Astrocyte (in vitro differentiated cells and primary cell): ENCODE results near the gene PAX5. TPM values are rescaled to one million over a fixed set of nuclear protein-coding genes. Genes with fewer than 3 reads are reported as not detected.

Source experiments
- DNase-seq: peaks from one replicate; pipeline ENCODE4 v3.0.0-alpha.2; 2010; ENCODE audit warnings: low read depth
- FAIRE-seq: peaks from 2 replicates; lab custom pipeline; 2011; peaks lifted over from hg19 to GRCh38; lab: Jason Lieb, UNC
- H2AFZ ChIP-seq: 2 replicates; pipeline ENCODE4 v1.6.0; 2012; ENCODE audit warnings: low read depth, low read length, inconsistent platforms
- H3K27ac ChIP-seq: 2 replicates; pipeline ENCODE4 v1.5.1; 2011; ENCODE audit warnings: low read depth, low read length, inconsistent platforms
- H3K27me3 ChIP-seq: 2 replicates; pipeline ENCODE4 v1.6.0; 2011; ENCODE audit warnings: low read length, inconsistent platforms; ENCODE audit not compliant: insufficient read depth
- H3K36me3 ChIP-seq: 2 replicates; pipeline ENCODE4 v1.5.1; 2011; ENCODE audit warnings: low read length, inconsistent platforms; ENCODE audit not compliant: insufficient read depth
- H3K4me1 ChIP-seq: 2 replicates; pipeline ENCODE4 v1.5.1; 2011; ENCODE audit warnings: low read length, inconsistent platforms; ENCODE audit not compliant: insufficient read depth
- H3K4me2 ChIP-seq: 2 replicates; pipeline ENCODE4 v1.6.0; 2012; ENCODE audit warnings: low read length, inconsistent platforms
- H3K4me3 ChIP-seq: 2 replicates; pipeline ENCODE4 v1.5.1; 2011; ENCODE audit warnings: low read depth, mild to moderate bottlenecking, low read length, inconsistent platforms; ENCODE audit not compliant: insufficient read depth
- H3K79me2 ChIP-seq: 2 replicates; pipeline ENCODE4 v1.6.0; 2012; ENCODE audit warnings: mild to moderate bottlenecking, low read length, inconsistent platforms; ENCODE audit not compliant: insufficient read depth
- H3K9ac ChIP-seq: 2 replicates; pipeline ENCODE4 v1.6.0; 2012; ENCODE audit warnings: mild to moderate bottlenecking, low read length, inconsistent platforms
- H3K9me3 ChIP-seq: 2 replicates; pipeline ENCODE4 v1.5.1; 2012; ENCODE audit warnings: low read depth, mild to moderate bottlenecking, low read length, inconsistent platforms; ENCODE audit not compliant: insufficient read depth
- H4K20me1 ChIP-seq: 2 replicates; pipeline ENCODE4 v1.6.0; 2012; ENCODE audit warnings: low read length, inconsistent platforms; ENCODE audit not compliant: insufficient read depth
- H3K27ac Mint-ChIP-seq: one replicate; pipeline ENCODE4 v1.8.0; 2021; ENCODE audit warnings: mild to moderate bottlenecking, mixed read lengths; ENCODE audit not compliant: unreplicated experiment
- H3K27me3 Mint-ChIP-seq: one replicate; pipeline ENCODE4 v1.8.0; 2021; ENCODE audit warnings: low read depth, mixed read lengths; ENCODE audit not compliant: unreplicated experiment
- H3K36me3 Mint-ChIP-seq: one replicate; pipeline ENCODE4 v1.8.0; 2021; ENCODE audit warnings: low read depth, mixed read lengths; ENCODE audit not compliant: unreplicated experiment
- H3K4me1 Mint-ChIP-seq: one replicate; pipeline ENCODE4 v1.8.0; 2021; ENCODE audit warnings: low read depth, mixed read lengths; ENCODE audit not compliant: unreplicated experiment
- H3K4me3 Mint-ChIP-seq: one replicate; pipeline ENCODE4 v1.8.0; 2021; ENCODE audit warnings: mild to moderate bottlenecking, moderate library complexity, mixed read lengths; ENCODE audit not compliant: unreplicated experiment
- H3K9me3 Mint-ChIP-seq: one replicate; pipeline ENCODE4 v1.8.0; 2021; ENCODE audit warnings: mild to moderate bottlenecking, mixed read lengths; ENCODE audit not compliant: unreplicated experiment
- EZH2 ChIP-seq: IDR thresholded peaks from 2 replicates; pipeline ENCODE4 v1.6.1; 2012; ENCODE audit warnings: mild to moderate bottlenecking, low read length, inconsistent platforms; ENCODE audit not compliant: insufficient read depth
- total RNA-seq: library from RNA; stranded (reverse); gene quantifications from 2 replicates; pipeline ENCODE4 v1.2.1, GENCODE V29; 2021
- TF ChIP-seq, protein P1 (sequence below): IDR thresholded peaks from 2 replicates; pipeline ENCODE4 v1.5.1; 2011; ENCODE audit warnings: low read depth, mild to moderate bottlenecking, inconsistent platforms, low read length, moderate library complexity; ENCODE audit not compliant: insufficient read depth

PAX5 gene
- total RNA-seq, 1 donor from 2014 or later = not detected

DNA sequence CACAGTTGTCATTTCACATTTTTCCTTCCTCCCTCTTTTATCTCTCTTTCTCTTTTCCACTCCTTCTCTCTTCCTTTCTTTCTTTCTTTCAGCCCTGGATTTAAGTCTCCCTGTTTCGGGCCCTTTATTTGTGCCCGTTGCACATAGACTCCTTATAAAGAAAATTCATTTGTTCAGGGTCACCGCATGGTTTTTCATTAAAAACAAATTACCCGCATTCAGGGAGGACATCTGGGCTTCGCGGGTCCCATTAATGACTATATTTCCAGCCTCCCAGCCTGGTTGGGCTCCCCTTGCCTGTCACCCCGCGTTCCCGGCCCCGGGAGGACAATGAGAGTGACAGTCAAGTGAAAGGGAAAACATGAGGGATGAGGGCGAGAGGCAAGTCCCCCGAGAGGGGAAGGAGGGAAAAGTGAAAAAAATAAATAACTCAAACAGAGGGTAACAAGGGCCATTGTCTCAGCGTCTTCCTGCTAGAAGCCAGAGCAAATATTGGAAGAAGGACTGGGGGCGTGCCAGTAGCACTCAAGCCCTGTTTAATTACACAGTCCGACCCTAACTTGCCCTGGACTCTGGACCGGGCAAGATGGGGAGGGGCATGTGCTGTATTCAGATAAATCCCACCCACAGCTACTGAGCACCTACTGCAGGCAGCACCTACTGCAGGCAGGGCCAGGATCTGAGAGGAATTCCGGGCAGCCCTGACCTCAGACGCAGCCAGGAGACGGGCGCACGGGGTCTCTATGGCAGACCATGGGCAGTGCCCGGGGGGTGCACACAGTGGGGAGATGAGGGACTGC is 166.2 kb downstream of the PAX5 start:
- H3K4me1 Mint-ChIP-seq = no peaks in the 10 kb centered on the region
- H3K9me3 Mint-ChIP-seq = peaks cover 2% of the 10 kb centered on the region
- no peak overlapping the region for H3K27ac ChIP-seq
- H3K36me3 Mint-ChIP-seq = no peaks in the 10 kb centered on the region
- no peak for TF ChIP-seq EZH2
- TF ChIP-seq, protein P1, sequence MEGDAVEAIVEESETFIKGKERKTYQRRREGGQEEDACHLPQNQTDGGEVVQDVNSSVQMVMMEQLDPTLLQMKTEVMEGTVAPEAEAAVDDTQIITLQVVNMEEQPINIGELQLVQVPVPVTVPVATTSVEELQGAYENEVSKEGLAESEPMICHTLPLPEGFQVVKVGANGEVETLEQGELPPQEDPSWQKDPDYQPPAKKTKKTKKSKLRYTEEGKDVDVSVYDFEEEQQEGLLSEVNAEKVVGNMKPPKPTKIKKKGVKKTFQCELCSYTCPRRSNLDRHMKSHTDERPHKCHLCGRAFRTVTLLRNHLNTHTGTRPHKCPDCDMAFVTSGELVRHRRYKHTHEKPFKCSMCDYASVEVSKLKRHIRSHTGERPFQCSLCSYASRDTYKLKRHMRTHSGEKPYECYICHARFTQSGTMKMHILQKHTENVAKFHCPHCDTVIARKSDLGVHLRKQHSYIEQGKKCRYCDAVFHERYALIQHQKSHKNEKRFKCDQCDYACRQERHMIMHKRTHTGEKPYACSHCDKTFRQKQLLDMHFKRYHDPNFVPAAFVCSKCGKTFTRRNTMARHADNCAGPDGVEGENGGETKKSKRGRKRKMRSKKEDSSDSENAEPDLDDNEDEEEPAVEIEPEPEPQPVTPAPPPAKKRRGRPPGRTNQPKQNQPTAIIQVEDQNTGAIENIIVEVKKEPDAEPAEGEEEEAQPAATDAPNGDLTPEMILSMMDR = no peak
- no peaks in the 10 kb centered on the region for H3K9me3 ChIP-seq
- H3K27ac Mint-ChIP-seq = no peak overlapping the region
- H3K79me2 ChIP-seq = no peaks in the 10 kb centered on the region
- peaks cover 50% of the 10 kb centered on the region for H3K27me3 ChIP-seq
- no peak overlapping the region for H3K4me2 ChIP-seq
- FAIRE-seq (no peak), DNase-seq (no peak)
- no peaks in the 10 kb centered on the region for H3K4me1 ChIP-seq
- no peaks in the 10 kb centered on the region for H3K36me3 ChIP-seq
- no peak overlapping the region for H3K4me3 ChIP-seq
- H3K9ac ChIP-seq = no peak overlapping the region
- no peak overlapping the region for H2AFZ ChIP-seq
- no peaks in the 10 kb centered on the region for H4K20me1 ChIP-seq
- no peak overlapping the region for H3K4me3 Mint-ChIP-seq
- H3K27me3 Mint-ChIP-seq = peaks cover 84% of the 10 kb centered on the region

DNA sequence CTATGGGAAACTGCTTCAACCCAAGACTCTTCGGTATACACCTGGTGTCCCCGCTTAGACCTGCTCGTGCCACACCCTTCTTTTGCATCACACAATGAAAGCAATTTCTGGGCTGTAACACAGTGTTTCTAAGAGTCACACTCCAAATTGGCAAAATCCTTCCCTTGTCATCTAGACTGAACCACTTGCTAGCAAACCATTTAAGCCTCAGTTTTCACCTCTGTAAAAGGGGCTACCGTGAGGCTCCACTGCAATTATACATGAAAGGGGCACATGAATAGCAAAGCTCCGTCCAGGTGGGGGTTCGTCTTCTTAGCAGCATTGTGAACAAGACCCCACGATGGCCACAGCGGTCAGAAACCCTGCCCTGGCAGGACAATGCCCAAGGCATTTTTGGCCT is 166.8 kb downstream of the PAX5 start:
- Mint-ChIP-seq H3K27ac (no peak overlapping the region), H3K4me3 (no peak overlapping the region), H3K9me3 (peaks cover 2% of the 10 kb centered on the region), H3K27me3 (peaks cover 84% of the 10 kb centered on the region), H3K36me3 (no peaks in the 10 kb centered on the region), H3K4me1 (no peaks in the 10 kb centered on the region)
- FAIRE-seq (no peak), DNase-seq (no peak)
- Histone ChIP-seq H3K27me3 (peaks cover 50% of the 10 kb centered on the region), H3K27ac (no peak overlapping the region), H3K79me2 (no peaks in the 10 kb centered on the region), H3K9ac (no peak overlapping the region), H3K4me3 (no peak overlapping the region), H3K9me3 (no peaks in the 10 kb centered on the region), H3K36me3 (no peaks in the 10 kb centered on the region), H3K4me1 (no peaks in the 10 kb centered on the region), H3K4me2 (no peak overlapping the region), H2AFZ (no peak overlapping the region), H4K20me1 (no peaks in the 10 kb centered on the region)
- TF ChIP-seq, protein P1 = no peak
- TF ChIP-seq EZH2 = no peak

DNA sequence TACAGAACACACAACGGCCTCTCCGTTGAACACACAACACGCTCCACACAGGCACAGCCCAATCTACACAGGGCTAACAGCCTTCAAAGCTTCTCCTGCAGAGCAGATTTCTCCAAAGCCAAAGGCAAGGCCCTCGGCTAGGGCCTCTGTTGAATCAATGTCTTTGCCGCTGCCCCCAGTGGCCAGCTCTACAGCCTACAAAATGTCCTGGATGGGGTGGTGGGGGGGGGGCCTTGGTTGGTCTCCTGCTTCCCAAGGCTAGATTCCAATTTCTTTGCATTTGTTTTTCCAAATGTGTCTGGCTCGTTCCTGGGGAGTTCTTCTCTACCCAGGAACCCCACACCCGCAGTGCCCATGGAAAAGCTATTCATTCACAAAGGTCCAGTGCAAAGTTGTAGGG is 167.2 kb downstream of the PAX5 start:
- Mint-ChIP-seq H3K4me3 (no peak overlapping the region), H3K9me3 (peaks cover 2% of the 10 kb centered on the region), H3K36me3 (no peaks in the 10 kb centered on the region), H3K4me1 (no peaks in the 10 kb centered on the region), H3K27ac (no peak overlapping the region), H3K27me3 (peaks cover 84% of the 10 kb centered on the region)
- no peaks in the 10 kb centered on the region for H3K4me1 ChIP-seq
- H3K9ac ChIP-seq = no peak overlapping the region
- H3K36me3 ChIP-seq = no peaks in the 10 kb centered on the region
- H3K4me3 ChIP-seq = no peak overlapping the region
- DNase-seq (no peak), FAIRE-seq (no peak)
- H4K20me1 ChIP-seq = no peaks in the 10 kb centered on the region
- no peak overlapping the region for H2AFZ ChIP-seq
- no peak overlapping the region for H3K4me2 ChIP-seq
- TF ChIP-seq, protein P1 = no peak
- TF ChIP-seq EZH2 = no peak
- H3K9me3 ChIP-seq = no peaks in the 10 kb centered on the region
- no peaks in the 10 kb centered on the region for H3K79me2 ChIP-seq
- H3K27me3 ChIP-seq = peaks cover 50% of the 10 kb centered on the region
- H3K27ac ChIP-seq = no peak overlapping the region
